Measurements from ENCODE around the gene STK32B. TPM values are rescaled to one million over a fixed set of nuclear protein-coding genes. Genes with fewer than 3 reads are reported as not detected.
A peak's percentile ranks its signal among the peaks of the same experiment; 100 is the strongest.

Gene STK32B
- total and polyA plus RNA-seq, 2 of the 4 experiments (the other 2 are of a cell fraction): 5.5 to 6.3 TPM

- dilution Hi-C loops (cut with HindIII; ENCODE audit: low sequenced_read_pairs, unreplicated experiment): no loop called here
- POLR2A ChIA-PET (ENCODE audit: unreplicated experiment): interaction anchor here (0.5 kb wide), 1 partner anchor 443 kb away, joined by 4 read pairs; no protein-coding TSS in a partner anchor
- intact Hi-C loops (cut with micrococcal nuclease): no loop called here
These were observed 37.1 kb upstream of the STK32B start for GRCh38 chr4:5014007-5014682.

More at GRCh38 chr4:5014007-5014682, 37.1 kb upstream of the STK32B start:
- in situ Hi-C loops (cut with MboI; ENCODE audit: low sequenced_read_pairs): no loop called here
- no peaks in the 10 kb centered on the region for H3K9me1 ChIP-seq (ENCODE audit: insufficient read depth, low read length)
- no peak overlapping the region for H3K56ac ChIP-seq (ENCODE audit: extremely low read depth, insufficient read depth, low read length)
- H2BK15ac ChIP-seq (ENCODE audit: low read depth, low read length): no peak overlapping the region
- H2BK20ac ChIP-seq (ENCODE audit: low read depth, low read length): no peak overlapping the region
- no peak overlapping the region for H4K5ac ChIP-seq (ENCODE audit: low read depth, low read length)
- no peak overlapping the region for H3K27ac ChIP-seq (ENCODE audit: insufficient read depth, low read length)
- no peak for DNase-seq
- peak; percentile 58 for TF ChIP-seq CEBPB (IDR thresholded peaks at IDR 0.05; ENCODE audit: low read depth, low read length)
- no peak for TF ChIP-seq CTCF (conservative IDR thresholded peaks at IDR 0.05; ENCODE audit: low read depth, low read length)
- no peak overlapping the region for H3K23ac ChIP-seq (ENCODE audit: low read depth, low read length)
- no peak overlapping the region for H3K4ac ChIP-seq (ENCODE audit: low read depth, low read length)
- H3K4me2 ChIP-seq (ENCODE audit: low read depth, low read length): no peak overlapping the region
- no peak overlapping the region for H3K18ac ChIP-seq (ENCODE audit: low read depth, low read length)
- no peak overlapping the region for H2AK9ac ChIP-seq (replicated peaks; ENCODE audit: low read depth, low read length, poor library complexity)
- no peaks in the 10 kb centered on the region for H3K79me1 ChIP-seq (ENCODE audit: low read depth in 1 of 2, low read length in 2 of 2)
- H2BK120ac ChIP-seq (ENCODE audit: low read depth, low read length): no peak overlapping the region
- no peak overlapping the region for H3K9ac ChIP-seq (ENCODE audit: low read depth, low read length)
- no peak overlapping the region for H2BK5ac ChIP-seq (ENCODE audit: low read depth, low read length, poor library complexity, severe bottlenecking)
- H2AFZ ChIP-seq (replicated peaks; ENCODE audit: low read length, poor library complexity): no peak overlapping the region
- H3K9me3 ChIP-seq (ENCODE audit: control insufficient read depth, insufficient read depth, low read length): peaks cover 4% of the 10 kb centered on the region; the same call in 1 of the 2 replicates
- H4K91ac ChIP-seq (ENCODE audit: insufficient read depth, low read depth, low read length): no peak overlapping the region
- H4K20me1 ChIP-seq (ENCODE audit: insufficient read depth, low read length): no peaks in the 10 kb centered on the region
- H4K8ac ChIP-seq (ENCODE audit: low read depth in 2 of 2, low read length in 2 of 2): no peak overlapping the region
- peaks cover 1% of the 10 kb centered on the region; the same call in 1 of the 2 replicates for H3K4me1 ChIP-seq (ENCODE audit: control insufficient read depth, insufficient read depth, low read length)
- BruUV-seq (replicated peaks): no TSS peak
- CTCF ChIA-PET: no interaction called here
- H3K27me3 ChIP-seq (ENCODE audit: control insufficient read depth, insufficient read depth, low read length): peaks cover 42% of the 10 kb centered on the region
- H3K36me3 ChIP-seq (ENCODE audit: control insufficient read depth, insufficient read depth, low read length): no peaks in the 10 kb centered on the region
- H2AK5ac ChIP-seq (ENCODE audit: low read depth, low read length): no peak overlapping the region
- H3K4me3 ChIP-seq (ENCODE audit: insufficient read depth, low read depth, low read length): no peak overlapping the region
- no peak for ATAC-seq (ENCODE audit: low read depth)
- 90% methylated on average over 2 of the region's 7 CpGs; no CpG with 5 or more reads in 1 of the 2 experiments for WGBS, 2 experiments (ENCODE audit: extremely low coverage in 2 of 2, insufficient read length in 1 of 2)
- no peak overlapping the region for H3K14ac ChIP-seq (replicated peaks; ENCODE audit: low read depth, low read length)
